Gastrocnemius medialis (tissue), 4 donors: ENCODE measurements around the gene MED10.

Experiments
- POLR2A ChIP-seq, 2 donors: fragments of 450-650 bp; IDR thresholded peaks; one replicate each; pipeline ENCODE4 v1.6.1; 2017; ENCODE audit warnings: antibody characterized with exemption in 2 of 2, mild to moderate bottlenecking in 2 of 2, moderate library complexity in 2 of 2
- TF ChIP-seq, protein P1 (sequence below), 5 experiments: fragments of 450-650 bp in 3 of 5; fragments of 200-600 bp in 2 of 5; sonication (generic) in 2 of 5; IDR thresholded peaks in 4 of 5; conservative IDR thresholded peaks in 1 of 5; 1 replicate in 4 of 5; 2 replicates in 1 of 5; pipeline ENCODE4 v1.5.1; 2016 to 2019; ENCODE audit warnings: antibody characterized with exemption in 5 of 5, mild to moderate bottlenecking in 3 of 5, moderate library complexity in 3 of 5

DNA sequence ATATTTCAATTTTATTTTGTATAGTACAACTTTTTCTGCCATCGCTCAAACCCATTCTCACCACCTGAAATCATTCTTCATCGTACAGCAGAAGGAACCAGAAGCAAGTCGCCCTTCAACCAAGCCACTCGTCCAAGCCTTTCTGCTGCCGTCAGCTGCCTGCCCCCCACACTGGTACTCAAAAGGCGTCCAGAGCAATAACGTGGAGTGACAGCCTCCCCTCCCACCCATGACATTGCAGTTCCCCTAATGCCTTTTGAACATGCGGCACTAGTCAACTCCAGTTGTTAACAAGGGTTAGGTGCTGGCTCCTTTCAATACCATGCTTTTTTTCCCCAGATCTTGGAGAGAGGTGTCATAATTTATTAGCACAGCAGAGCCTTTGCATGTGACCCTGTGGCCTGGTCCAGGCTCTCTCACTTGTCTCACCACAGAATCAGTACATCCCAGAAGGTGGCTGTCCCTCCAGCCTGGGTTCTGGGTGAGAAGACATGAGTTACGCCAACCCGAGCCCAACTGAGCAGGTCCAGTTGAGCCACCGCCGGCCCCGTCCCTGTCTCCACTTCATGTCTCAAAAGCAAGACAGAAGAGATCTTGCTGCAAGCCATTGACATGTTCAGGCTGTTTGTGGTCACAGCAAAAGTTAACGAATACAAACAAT, 20.4 kb upstream of the MED10 start:
- TF ChIP-seq, protein P1, sequence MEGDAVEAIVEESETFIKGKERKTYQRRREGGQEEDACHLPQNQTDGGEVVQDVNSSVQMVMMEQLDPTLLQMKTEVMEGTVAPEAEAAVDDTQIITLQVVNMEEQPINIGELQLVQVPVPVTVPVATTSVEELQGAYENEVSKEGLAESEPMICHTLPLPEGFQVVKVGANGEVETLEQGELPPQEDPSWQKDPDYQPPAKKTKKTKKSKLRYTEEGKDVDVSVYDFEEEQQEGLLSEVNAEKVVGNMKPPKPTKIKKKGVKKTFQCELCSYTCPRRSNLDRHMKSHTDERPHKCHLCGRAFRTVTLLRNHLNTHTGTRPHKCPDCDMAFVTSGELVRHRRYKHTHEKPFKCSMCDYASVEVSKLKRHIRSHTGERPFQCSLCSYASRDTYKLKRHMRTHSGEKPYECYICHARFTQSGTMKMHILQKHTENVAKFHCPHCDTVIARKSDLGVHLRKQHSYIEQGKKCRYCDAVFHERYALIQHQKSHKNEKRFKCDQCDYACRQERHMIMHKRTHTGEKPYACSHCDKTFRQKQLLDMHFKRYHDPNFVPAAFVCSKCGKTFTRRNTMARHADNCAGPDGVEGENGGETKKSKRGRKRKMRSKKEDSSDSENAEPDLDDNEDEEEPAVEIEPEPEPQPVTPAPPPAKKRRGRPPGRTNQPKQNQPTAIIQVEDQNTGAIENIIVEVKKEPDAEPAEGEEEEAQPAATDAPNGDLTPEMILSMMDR (IDR thresholded peaks at IDR 0.05 in 4 of 5, conservative IDR thresholded peaks at IDR 0.05 in 1 of 5), result no peak
- TF ChIP-seq POLR2A (IDR thresholded peaks at IDR 0.05), result no peak
